K562 (cell line): Measurements from ENCODE around the gene SCAMP3. TPM values are rescaled to one million over a fixed set of nuclear protein-coding genes. Genes with fewer than 3 reads are reported as not detected.

Experiments used
- CTCFL ChIP-seq: IDR thresholded peaks from 2 replicates; pipeline ENCODE4 v1.6.1; 2011; ENCODE audit warnings: borderline replicate concordance, low read depth, mild to moderate bottlenecking, moderate library complexity, low read length; ENCODE audit not compliant: insufficient read depth, poor library complexity, severe bottlenecking
- E2F8 ChIP-seq: fragments of 450-650 bp; IDR thresholded peaks from 2 replicates; pipeline ENCODE4 v1.7.1; 2018; ENCODE audit warnings: mild to moderate bottlenecking, low read depth; ENCODE audit not compliant: partially characterized antibody
- GABPA ChIP-seq: fragments of 200-800 bp; sonication (Bioruptor generic); conservative IDR thresholded peaks from 2 replicates; pipeline ENCODE4 v1.6.1; 2016; ENCODE audit warnings: low read depth, missing genetic modification characterization, missing compliant biosample characterization
- HSF4 ChIP-seq: fragments of 250-450 bp; sonication (Bioruptor Pico); IDR thresholded peaks from 2 replicates; pipeline ENCODE4 v2.1.2; 2022; ENCODE audit warnings: mild to moderate bottlenecking, moderate library complexity, borderline replicate concordance
- KLF1 ChIP-seq: fragments of 450-650 bp; IDR thresholded peaks from 2 replicates; pipeline ENCODE4 v1.6.1; 2016; ENCODE audit warnings: missing genetic modification characterization, missing compliant biosample characterization
- MITF ChIP-seq: IDR thresholded peaks from 2 replicates; pipeline ENCODE4 v1.6.1; 2014; ENCODE audit warnings: antibody characterized with exemption
- RFX1 ChIP-seq: fragments of 450-650 bp; IDR thresholded peaks from 2 replicates; pipeline ENCODE4 v1.6.1; 2016; ENCODE audit warnings: mild to moderate bottlenecking, moderate library complexity
- TBP ChIP-seq: optimal IDR thresholded peaks from 2 replicates; pipeline ENCODE3; 2011; ENCODE audit warnings: low read depth, low read length, improper control_type of control experiment
- ZBED1 ChIP-seq: IDR thresholded peaks from 2 replicates; pipeline ENCODE4 v1.6.1; 2014
- ZNF174 ChIP-seq: fragments of 250-450 bp; sonication (Bioruptor Pico); IDR thresholded peaks from 2 replicates; pipeline ENCODE4 v1.4.0; 2020; ENCODE audit warnings: mild to moderate bottlenecking
- ZNF551 ChIP-seq: fragments of 250-450 bp; sonication (Bioruptor Pico); IDR thresholded peaks from 2 replicates; pipeline ENCODE4 v1.5.0; 2021; ENCODE audit warnings: mild to moderate bottlenecking, moderate library complexity
- ZNF561 ChIP-seq: fragments of 450-650 bp; formaldehyde crosslinking; conservative IDR thresholded peaks from 2 replicates; pipeline ENCODE4 v1.4.0; 2020; ENCODE audit warnings: mild to moderate bottlenecking, moderate library complexity
- ZNF57 ChIP-seq: fragments of 450-650 bp; formaldehyde crosslinking; IDR thresholded peaks from 2 replicates; pipeline ENCODE4 v1.4.0; 2020; ENCODE audit warnings: mild to moderate bottlenecking, moderate library complexity
- ZNF644 ChIP-seq: fragments of 200-800 bp; sonication (Bioruptor generic); IDR thresholded peaks from 2 replicates; pipeline ENCODE4 v1.6.1; 2016; ENCODE audit warnings: low read depth, missing genetic modification characterization, missing compliant biosample characterization
- ZNF780A ChIP-seq: fragments of 250-450 bp; sonication (Bioruptor Pico); IDR thresholded peaks from 2 replicates; pipeline ENCODE4 v1.5.0; 2021; ENCODE audit warnings: mild to moderate bottlenecking
- ZSCAN29 ChIP-seq: fragments of 450-650 bp; IDR thresholded peaks from 2 replicates; pipeline ENCODE4 v1.6.1; 2017
- polyA plus RNA-seq, 8 experiments: library from polyadenylated mRNA; depleted of rRNA in 4 of 8; stranded (reverse) in 5 of 8; unstranded in 3 of 8; fragments of >200 nt; fragmentation: Nextera tagmentation in 2 of 8; fragmentation: Illumina TruSeq in 1 of 8; extraction: Ambion mirVana in 2 of 8; extraction: Trizol in 1 of 8; gene quantifications; 2 replicates each; pipeline versions ENCODE4 v1.2.1 to v1.2.3, GENCODE V29; 2011 to 2014; ENCODE audit warnings: inconsistent platforms in 1 of 8, missing spikeins in 1 of 8
- total RNA-seq, 7 experiments: library from RNA; depleted of rRNA in 6 of 7; stranded (reverse); fragments of >200 nt in 6 of 7; fragmentation: Illumina TruSeq in 2 of 7; extraction: Trizol in 2 of 7; gene quantifications; 2 replicates each; pipeline versions ENCODE4 v1.2.1 to v1.2.3, GENCODE V29; 2011 to 2021; ENCODE audit warnings: low replicate concordance in 1 of 7
- TF ChIP-seq, protein P1 (sequence below), 2 experiments: IDR thresholded peaks; 2 replicates each; pipeline ENCODE4 v1.6.1; 2011; ENCODE audit warnings: borderline replicate concordance in 1 of 2, control low read depth in 1 of 2, low read depth in 1 of 2, low read length in 1 of 2, mild to moderate bottlenecking in 1 of 2, mixed read lengths in 1 of 2, moderate library complexity in 1 of 2; ENCODE audit not compliant: insufficient read depth in 1 of 2, insufficient read length in 1 of 2, poor library complexity in 1 of 2, severe bottlenecking in 1 of 2; ENCODE audit errors: extremely low read depth in 1 of 2
- TF ChIP-seq, protein P2 (sequence below): fragments of 450-650 bp; IDR thresholded peaks from 2 replicates; pipeline ENCODE4 v1.6.1; 2016; ENCODE audit warnings: missing biosample characterization, missing genetic modification characterization

Gene SCAMP3
- total and polyA plus RNA-seq, 9 of the 15 experiments (the other 6 are each of a cell fraction or from before 2014, with no cell fraction given): 14.2 to 131 (median 86.1) TPM

DNA sequence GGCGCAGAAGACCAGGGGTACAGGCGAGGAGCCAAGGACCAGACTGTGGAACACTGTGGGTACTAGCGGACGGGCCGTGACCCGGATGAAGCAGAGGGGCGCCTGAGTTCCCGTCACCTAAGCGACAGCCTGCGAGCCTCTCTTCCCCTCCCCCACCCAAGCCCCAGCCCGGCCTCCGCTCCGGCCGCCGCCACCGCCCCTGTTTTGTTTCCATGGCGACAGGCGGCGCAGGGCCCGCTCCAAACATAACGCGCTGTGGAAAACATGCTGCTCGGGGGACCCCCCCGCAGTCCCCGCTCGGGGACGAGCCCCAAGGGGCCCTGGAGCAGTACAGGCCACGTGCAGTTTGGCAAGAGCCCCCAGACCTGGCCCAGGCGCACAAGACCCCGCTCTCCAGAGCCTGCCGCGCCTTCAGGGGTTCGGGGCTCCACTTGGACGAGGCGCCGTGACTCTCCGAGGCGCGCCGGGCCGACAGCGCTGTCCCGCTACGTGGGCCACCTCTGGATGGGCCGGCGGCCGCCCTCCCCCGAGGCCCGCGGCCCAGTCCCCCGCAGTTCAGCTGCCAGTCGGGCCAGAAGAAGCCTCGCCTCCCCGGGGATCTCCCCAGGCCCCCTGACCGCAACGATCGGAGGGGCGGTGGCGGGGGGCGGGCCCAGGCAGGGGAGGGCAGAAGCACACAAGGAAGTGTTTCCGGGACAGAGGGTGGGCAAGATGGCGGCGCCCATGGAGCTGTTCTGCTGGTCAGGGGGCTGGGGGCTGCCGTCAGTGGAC is 53.4 kb downstream of the SCAMP3 start, which contains the start of gene MTX1 (continued):
- TF ChIP-seq, protein P1, sequence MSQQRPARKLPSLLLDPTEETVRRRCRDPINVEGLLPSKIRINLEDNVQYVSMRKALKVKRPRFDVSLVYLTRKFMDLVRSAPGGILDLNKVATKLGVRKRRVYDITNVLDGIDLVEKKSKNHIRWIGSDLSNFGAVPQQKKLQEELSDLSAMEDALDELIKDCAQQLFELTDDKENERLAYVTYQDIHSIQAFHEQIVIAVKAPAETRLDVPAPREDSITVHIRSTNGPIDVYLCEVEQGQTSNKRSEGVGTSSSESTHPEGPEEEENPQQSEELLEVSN (IDR thresholded peaks at IDR 0.05; ENCODE audit: borderline replicate concordance in 1 of 2, extremely low read depth in 1 of 2, insufficient read depth in 1 of 2, insufficient read length in 1 of 2, low read depth in 1 of 2, low read length in 1 of 2, poor library complexity in 1 of 2, severe bottlenecking in 1 of 2): peak; percentile 56 to 68
- TF ChIP-seq ZNF551 (CRISPR knock-in tag): no peak
- TF ChIP-seq, protein P2, sequence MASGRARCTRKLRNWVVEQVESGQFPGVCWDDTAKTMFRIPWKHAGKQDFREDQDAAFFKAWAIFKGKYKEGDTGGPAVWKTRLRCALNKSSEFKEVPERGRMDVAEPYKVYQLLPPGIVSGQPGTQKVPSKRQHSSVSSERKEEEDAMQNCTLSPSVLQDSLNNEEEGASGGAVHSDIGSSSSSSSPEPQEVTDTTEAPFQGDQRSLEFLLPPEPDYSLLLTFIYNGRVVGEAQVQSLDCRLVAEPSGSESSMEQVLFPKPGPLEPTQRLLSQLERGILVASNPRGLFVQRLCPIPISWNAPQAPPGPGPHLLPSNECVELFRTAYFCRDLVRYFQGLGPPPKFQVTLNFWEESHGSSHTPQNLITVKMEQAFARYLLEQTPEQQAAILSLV (tag): no peak
- peak; percentile 65 for TF ChIP-seq E2F8
- TF ChIP-seq MITF: no peak
- TF ChIP-seq HSF4 (CRISPR knock-in tag): no peak
- peak; percentile 74 for TF ChIP-seq TBP
- no peak for TF ChIP-seq ZNF57 (CRISPR knock-in tag)
- peak; percentile 99 for TF ChIP-seq RFX1
- no peak for TF ChIP-seq ZBED1
- TF ChIP-seq ZSCAN29: no peak
- TF ChIP-seq ZNF644: 0 out of 2 replicates have a peak, but pooled peaks have one; percentile 61
- TF ChIP-seq ZNF780A (CRISPR knock-in tag): no peak
- TF ChIP-seq ZNF561 (CRISPR knock-in tag): no peak
- peak; percentile 97 for TF ChIP-seq KLF1 (tag)
- no peak for TF ChIP-seq ZNF174 (CRISPR knock-in tag)
- TF ChIP-seq GABPA (tag): peak; percentile 97
- TF ChIP-seq CTCFL: no peak
